Glutamatergic neuron (in vitro differentiated cells): ENCODE data around the gene TAS2R60. TPM values are rescaled to one million over a fixed set of nuclear protein-coding genes. Genes with fewer than 3 reads are reported as not detected.

Experiments used
- DNase-seq: peaks from one replicate; pipeline ENCODE4 v3.0.0; 2022
- H3K27ac Mint-ChIP-seq: one replicate; pipeline ENCODE4 v1.8.0; 2020; ENCODE audit warnings: mild to moderate bottlenecking, mixed read lengths, inconsistent platforms; ENCODE audit not compliant: unreplicated experiment
- H3K27me3 Mint-ChIP-seq: one replicate; pipeline ENCODE4 v1.8.0; 2020; ENCODE audit warnings: mild to moderate bottlenecking, moderate library complexity, mixed read lengths, inconsistent platforms; ENCODE audit not compliant: unreplicated experiment
- H3K36me3 Mint-ChIP-seq: one replicate; pipeline ENCODE4 v1.8.0; 2020; ENCODE audit warnings: mild to moderate bottlenecking, mixed read lengths, inconsistent platforms; ENCODE audit not compliant: unreplicated experiment
- H3K4me1 Mint-ChIP-seq: one replicate; pipeline ENCODE4 v1.8.0; 2020; ENCODE audit warnings: mild to moderate bottlenecking, low read depth, mixed read lengths, inconsistent platforms; ENCODE audit not compliant: unreplicated experiment
- H3K4me3 Mint-ChIP-seq: one replicate; pipeline ENCODE4 v1.8.0; 2020; ENCODE audit warnings: mild to moderate bottlenecking, mixed read lengths, inconsistent platforms; ENCODE audit not compliant: unreplicated experiment
- H3K9me3 Mint-ChIP-seq: one replicate; pipeline ENCODE4 v1.8.0; 2020; ENCODE audit warnings: mild to moderate bottlenecking, moderate library complexity, mixed read lengths, inconsistent platforms; ENCODE audit not compliant: unreplicated experiment
- CTCF ChIP-seq: fragments of 200-600 bp; sonication (generic); IDR thresholded peaks from one replicate; pipeline ENCODE4 v1.5.0; 2021; ENCODE audit not compliant: partially characterized antibody, unreplicated experiment
- total RNA-seq: library from RNA; stranded (reverse); fragmentation: NEBNext Ultra II Directional; extraction: Animal tissue kit (Norgen Biotek cat#: 25700); gene quantifications from one replicate; pipeline ENCODE4 v1.2.1, GENCODE V29; 2021; ENCODE audit not compliant: unreplicated experiment

The TAS2R60 gene
- total RNA-seq, 1 donor from 2014 or later: not detected

DNA sequence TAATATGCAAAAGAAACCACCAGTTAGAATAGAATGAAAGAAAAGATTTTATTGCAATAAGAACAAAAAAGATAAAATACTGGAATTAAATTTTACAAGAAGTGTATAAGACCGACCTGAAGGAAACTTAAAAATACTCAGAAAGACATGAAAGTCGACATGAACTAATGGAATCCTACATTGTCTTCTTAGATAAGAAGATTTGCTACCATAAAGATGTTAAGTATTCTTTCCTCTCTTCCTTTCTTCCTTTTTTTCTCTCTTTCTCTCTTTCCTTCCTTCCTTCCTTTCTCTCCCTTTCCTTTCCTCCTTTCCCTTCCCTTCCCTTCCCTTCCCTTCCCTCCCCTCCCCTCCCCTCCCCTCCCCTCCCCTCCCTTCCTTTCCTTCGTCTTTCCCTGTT, 6.5 kb downstream of the TAS2R60 start:
- H3K27me3 Mint-ChIP-seq: no peaks in the 10 kb centered on the region
- H3K4me3 Mint-ChIP-seq: no peak overlapping the region
- H3K36me3 Mint-ChIP-seq: no peaks in the 10 kb centered on the region
- no peak for DNase-seq
- H3K4me1 Mint-ChIP-seq: no peaks in the 10 kb centered on the region
- no peak for TF ChIP-seq CTCF
- peaks cover 1% of the 10 kb centered on the region for H3K9me3 Mint-ChIP-seq
- H3K27ac Mint-ChIP-seq: no peak overlapping the region

GRCh38 chr7:143451122-143451521, 7.9 kb downstream of the TAS2R60 start:
- DNase-seq: no peak
- no peak for TF ChIP-seq CTCF
- Mint-ChIP-seq H3K9me3 (peaks cover 1% of the 10 kb centered on the region), H3K36me3 (no peaks in the 10 kb centered on the region), H3K4me3 (no peak overlapping the region), H3K27me3 (no peaks in the 10 kb centered on the region), H3K4me1 (no peaks in the 10 kb centered on the region), H3K27ac (no peak overlapping the region)

- Mint-ChIP-seq H3K4me1 (no peaks in the 10 kb centered on the region), H3K27ac (no peak overlapping the region), H3K27me3 (no peaks in the 10 kb centered on the region), H3K4me3 (no peak overlapping the region), H3K9me3 (peaks cover 1% of the 10 kb centered on the region), H3K36me3 (no peaks in the 10 kb centered on the region)
- no peak for TF ChIP-seq CTCF
- DNase-seq: no peak
These were observed 8.5 kb downstream of the TAS2R60 start for GRCh38 chr7:143451746-143452145.

DNA sequence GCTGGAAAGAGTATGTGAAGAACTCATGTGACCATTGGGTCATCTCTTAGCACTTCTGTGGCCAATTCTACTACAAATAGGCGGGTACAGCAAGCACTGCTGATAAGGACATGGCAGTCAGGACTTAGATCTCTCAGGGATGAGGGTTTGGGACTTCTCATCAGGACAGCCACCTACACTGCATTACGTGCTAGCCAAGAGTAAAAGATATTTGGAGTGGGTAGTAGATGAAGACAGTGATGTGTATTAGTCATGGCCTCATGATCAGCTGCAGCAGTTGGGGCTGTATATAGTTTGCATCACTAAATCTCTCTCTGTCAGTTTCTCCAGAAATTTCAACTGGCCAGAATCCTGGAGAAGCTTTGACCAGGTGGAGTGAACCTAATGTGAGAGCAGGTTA, 9.2 kb downstream of the TAS2R60 start:
- no peak overlapping the region for H3K4me3 Mint-ChIP-seq

More for the DNA sequence above, 9.2 kb downstream of the TAS2R60 start:
- no peaks in the 10 kb centered on the region for H3K27me3 Mint-ChIP-seq
- H3K9me3 Mint-ChIP-seq: peaks cover 1% of the 10 kb centered on the region
- H3K27ac Mint-ChIP-seq: no peak overlapping the region
- no peaks in the 10 kb centered on the region for H3K36me3 Mint-ChIP-seq
- DNase-seq: no peak
- TF ChIP-seq CTCF: no peak
- no peaks in the 10 kb centered on the region for H3K4me1 Mint-ChIP-seq
